Esophagus muscularis mucosa (tissue), 4 donors: ENCODE data around the gene FOXO6. TPM values are rescaled to one million over a fixed set of nuclear protein-coding genes. Genes with fewer than 3 reads are reported as not detected.
A peak's percentile ranks its signal among the peaks of the same experiment; 100 is the strongest.
"Not testable (repeated sequence)": the region's sequence is repeated elsewhere in the genome, so short reads cannot be mapped to it uniquely, and the experiment has no call there.

Experiments used
- DNase-seq: peaks from one replicate; pipeline ENCODE4 v3.0.0-alpha.2; 2017; ENCODE audit errors: extremely low spot score
- H3K27ac ChIP-seq, 4 donors: fragments of 200-600 bp; sonication (generic); replicated peaks in 1 of 4; 1 replicate in 3 of 4; 2 replicates in 1 of 4; pipeline ENCODE4 v1.5.1; 2016 to 2019; ENCODE audit warnings: mild to moderate bottlenecking in 1 of 4
- H3K27me3 ChIP-seq, 4 donors: fragments of 200-600 bp; sonication (generic); one replicate each; pipeline versions ENCODE4 v1.5.1 to v1.6.0; 2016 to 2019
- H3K36me3 ChIP-seq, 4 donors: fragments of 200-600 bp; sonication (generic); one replicate each; pipeline ENCODE4 v1.5.1; 2016 to 2019
- H3K4me1 ChIP-seq, 4 donors: fragments of 200-600 bp; sonication (generic); one replicate each; pipeline ENCODE4 v1.5.1; 2016 to 2019
- H3K4me3 ChIP-seq, 4 donors: fragments of 200-600 bp; sonication (generic); 1 replicate in 2 of 4; 2 replicates in 2 of 4; pipeline ENCODE4 v1.5.1; 2016 to 2019; ENCODE audit warnings: mild to moderate bottlenecking in 4 of 4, moderate library complexity in 1 of 4
- H3K9me3 ChIP-seq, 4 donors: fragments of 200-600 bp; sonication (generic); 1 replicate in 3 of 4; 2 replicates in 1 of 4; pipeline ENCODE4 v1.5.1; 2016 to 2019
- EP300 ChIP-seq: sonication (generic); formaldehyde crosslinking; IDR thresholded peaks from one replicate; pipeline ENCODE4 v1.6.1; 2017; ENCODE audit warnings: antibody characterized with exemption
- POLR2A ChIP-seq: fragments of 450-650 bp; IDR thresholded peaks from one replicate; pipeline ENCODE4 v1.6.1; 2017; ENCODE audit warnings: antibody characterized with exemption, moderate library complexity, mild to moderate bottlenecking, low read depth
- POLR2AphosphoS5 ChIP-seq, 2 donors: sonication (generic); formaldehyde crosslinking; IDR thresholded peaks; one replicate each; pipeline ENCODE4 v1.6.1; 2017; ENCODE audit warnings: antibody characterized with exemption in 2 of 2
- WGBS: methylation state at CpG from one replicate; pipeline ENCODE4 v1.1.5; 2018; 5-methylcytosine and 5-hydroxymethylcytosine counted together
- intact Hi-C: fragments of 100-400 bp; cut with DNase I; formaldehyde crosslinking; loops from one replicate; pipeline ENCODE4 v1.15.1; 2023
- total RNA-seq, 4 donors: library from RNA; depleted of rRNA; stranded (reverse); fragments of >200 nt; gene quantifications; one replicate each; pipeline versions ENCODE4 v1.1.0 to v1.2.1, GENCODE V29; 2016
- TF ChIP-seq, protein P1 (sequence below), 3 experiments: fragments of 200-600 bp in 2 of 3; fragments of 450-650 bp in 1 of 3; sonication (generic) in 2 of 3; IDR thresholded peaks; one replicate each; pipeline ENCODE4 v1.5.1; 2017 to 2019; ENCODE audit warnings: antibody characterized with exemption in 3 of 3, mild to moderate bottlenecking in 2 of 3, moderate library complexity in 1 of 3

FOXO6 gene
- total RNA-seq, 4 donors from 2014 or later: 0.33 to 1.3 (median 0.53) TPM

DNA sequence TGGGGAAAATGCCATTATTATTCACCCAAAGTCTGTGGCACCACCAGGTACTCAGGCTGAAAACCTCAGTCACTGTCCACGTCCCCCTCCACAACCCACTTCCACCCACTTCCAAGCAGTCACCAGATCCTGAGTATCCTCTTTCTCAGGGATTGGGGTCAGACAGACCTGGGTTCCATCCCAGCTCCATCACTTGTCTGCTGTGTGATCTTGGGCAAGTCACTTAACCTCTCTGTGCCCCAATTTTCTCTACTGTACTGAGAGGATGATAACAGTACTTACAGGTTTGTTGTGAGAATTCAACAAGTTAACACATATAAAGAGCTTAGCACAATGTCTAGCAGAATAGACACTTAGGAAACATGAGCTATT is 29.7 kb upstream of the FOXO6 start:
- Histone ChIP-seq H3K27ac (no peak overlapping the region), H3K4me3 (no peak overlapping the region), H3K9me3 (no peaks in the 10 kb centered on the region), H3K4me1 (no peaks in the 10 kb centered on the region), H3K27me3 (no peaks in the 10 kb centered on the region), H3K36me3 (no peaks in the 10 kb centered on the region)
- intact Hi-C loops: no loop called here
- peak; percentile 47 for DNase-seq
- 64% methylated on average over 1 of the region's 1 CpG for WGBS
- TF ChIP-seq, protein P1, sequence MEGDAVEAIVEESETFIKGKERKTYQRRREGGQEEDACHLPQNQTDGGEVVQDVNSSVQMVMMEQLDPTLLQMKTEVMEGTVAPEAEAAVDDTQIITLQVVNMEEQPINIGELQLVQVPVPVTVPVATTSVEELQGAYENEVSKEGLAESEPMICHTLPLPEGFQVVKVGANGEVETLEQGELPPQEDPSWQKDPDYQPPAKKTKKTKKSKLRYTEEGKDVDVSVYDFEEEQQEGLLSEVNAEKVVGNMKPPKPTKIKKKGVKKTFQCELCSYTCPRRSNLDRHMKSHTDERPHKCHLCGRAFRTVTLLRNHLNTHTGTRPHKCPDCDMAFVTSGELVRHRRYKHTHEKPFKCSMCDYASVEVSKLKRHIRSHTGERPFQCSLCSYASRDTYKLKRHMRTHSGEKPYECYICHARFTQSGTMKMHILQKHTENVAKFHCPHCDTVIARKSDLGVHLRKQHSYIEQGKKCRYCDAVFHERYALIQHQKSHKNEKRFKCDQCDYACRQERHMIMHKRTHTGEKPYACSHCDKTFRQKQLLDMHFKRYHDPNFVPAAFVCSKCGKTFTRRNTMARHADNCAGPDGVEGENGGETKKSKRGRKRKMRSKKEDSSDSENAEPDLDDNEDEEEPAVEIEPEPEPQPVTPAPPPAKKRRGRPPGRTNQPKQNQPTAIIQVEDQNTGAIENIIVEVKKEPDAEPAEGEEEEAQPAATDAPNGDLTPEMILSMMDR (IDR thresholded peaks at IDR 0.05): no peak
- no peak for TF ChIP-seq POLR2AphosphoS5 (IDR thresholded peaks at IDR 0.05)
- TF ChIP-seq EP300: no peak
- no peak for TF ChIP-seq POLR2A

DNA sequence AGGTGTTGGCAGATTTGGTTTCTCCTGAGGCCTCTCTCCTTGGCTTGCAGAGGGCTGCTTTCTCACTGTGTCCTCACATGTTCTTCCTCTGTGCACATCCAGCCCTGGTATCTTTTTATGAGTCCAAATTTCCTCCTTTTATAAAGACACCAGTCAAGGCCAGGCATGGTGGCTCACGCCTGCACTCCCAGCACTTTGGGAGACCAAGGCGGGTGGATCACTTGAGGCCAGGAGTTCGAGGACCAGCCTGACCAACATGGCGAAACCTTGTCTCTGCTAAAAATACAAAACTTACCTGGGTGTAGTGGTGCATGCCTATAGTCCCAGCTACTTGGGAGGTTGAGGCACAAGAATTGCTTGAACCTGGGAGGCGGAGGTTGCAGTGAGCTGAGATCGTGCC is 29.1 kb upstream of the FOXO6 start:
- H3K4me3 ChIP-seq, H3K36me3 ChIP-seq, H3K27me3 ChIP-seq, intact Hi-C loops, H3K9me3 ChIP-seq, H3K4me1 ChIP-seq, H3K27ac ChIP-seq: not testable (repeated sequence)
- 97% methylated on average over 6 of the region's 6 CpGs for WGBS
- peak; percentile 21 for DNase-seq

DNA sequence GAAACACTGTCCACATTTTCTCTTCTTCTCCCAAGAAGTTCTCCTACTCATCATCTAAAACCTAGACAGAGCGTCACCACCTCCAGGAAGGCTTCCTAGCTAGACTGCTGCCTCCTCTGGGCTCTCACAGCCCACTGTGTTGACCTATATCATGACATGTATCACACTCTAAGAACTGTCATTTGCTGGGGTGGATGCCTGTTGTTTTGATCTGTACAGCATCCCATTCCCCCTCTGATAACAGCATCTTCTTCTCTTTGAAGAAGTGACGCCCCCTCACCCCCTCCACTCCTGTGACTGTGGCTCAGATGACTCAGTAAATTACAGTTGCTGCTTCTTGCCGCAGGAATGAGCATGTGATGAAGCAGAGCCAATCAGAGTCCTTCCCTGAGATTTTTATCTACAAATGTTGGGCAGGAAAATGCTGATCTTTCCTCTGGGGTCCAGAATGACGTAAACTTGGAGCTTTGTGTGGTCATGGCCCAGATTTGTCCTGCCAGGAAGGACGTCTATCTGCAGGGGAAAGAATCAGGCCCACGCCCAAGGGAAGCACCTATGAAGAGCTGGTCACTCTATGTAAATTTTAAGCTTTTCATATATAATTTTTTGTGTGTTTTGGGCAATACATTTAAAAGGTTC is 28.0 kb upstream of the FOXO6 start:
- H3K36me3 ChIP-seq: no peaks in the 10 kb centered on the region
- WGBS: 73% methylated on average over 6 of the region's 6 CpGs
- H3K27me3 ChIP-seq: no peaks in the 10 kb centered on the region
- DNase-seq: peak; percentile 66
- no peaks in the 10 kb centered on the region for H3K4me1 ChIP-seq
- no peak overlapping the region for H3K4me3 ChIP-seq
- intact Hi-C loops: no loop called here
- TF ChIP-seq, protein P1 (IDR thresholded peaks at IDR 0.05): no peak
- TF ChIP-seq POLR2AphosphoS5 (IDR thresholded peaks at IDR 0.05) (no peak), POLR2A (no peak), EP300 (no peak)
- no peak overlapping the region for H3K27ac ChIP-seq
- no peaks in the 10 kb centered on the region for H3K9me3 ChIP-seq

DNA sequence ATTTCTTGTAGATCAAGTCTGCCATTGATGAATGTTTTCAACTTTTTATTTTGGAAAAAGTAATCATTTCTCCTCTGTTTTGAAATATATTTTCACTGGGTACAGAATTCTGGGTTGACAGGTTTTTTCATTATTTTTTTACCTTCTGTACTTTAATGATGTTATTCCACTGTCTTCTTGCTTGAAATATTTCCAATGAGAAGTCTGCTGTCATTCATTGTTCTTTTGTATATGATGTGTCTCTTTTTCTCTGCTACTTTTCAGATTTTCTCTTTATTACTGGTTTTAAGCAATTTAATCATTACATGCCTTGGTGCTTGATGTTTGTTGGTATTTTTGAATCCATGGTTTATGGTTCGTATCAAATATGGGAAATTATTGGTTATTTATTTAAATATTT is 22.4 kb upstream of the FOXO6 start:
- no peak for DNase-seq
- Histone ChIP-seq H3K36me3 (no peaks in the 10 kb centered on the region), H3K9me3 (peaks cover 0 to 10% (median 4%) of the 10 kb centered on the region in 4 donors), H3K4me1 (peaks cover 0 to 9% (median 8%) of the 10 kb centered on the region in 4 donors), H3K27me3 (no peaks in the 10 kb centered on the region), H3K27ac (no peak overlapping the region), H3K4me3 (no peak overlapping the region)
- intact Hi-C loops: no loop called here
- TF ChIP-seq, protein P1 (IDR thresholded peaks at IDR 0.05): no peak
- TF ChIP-seq EP300: no peak
- no peak for TF ChIP-seq POLR2A
- no peak for TF ChIP-seq POLR2AphosphoS5 (IDR thresholded peaks at IDR 0.05)
- whole genome bisulfite sequencing: 94% methylated on average over 1 of the region's 1 CpG

DNA sequence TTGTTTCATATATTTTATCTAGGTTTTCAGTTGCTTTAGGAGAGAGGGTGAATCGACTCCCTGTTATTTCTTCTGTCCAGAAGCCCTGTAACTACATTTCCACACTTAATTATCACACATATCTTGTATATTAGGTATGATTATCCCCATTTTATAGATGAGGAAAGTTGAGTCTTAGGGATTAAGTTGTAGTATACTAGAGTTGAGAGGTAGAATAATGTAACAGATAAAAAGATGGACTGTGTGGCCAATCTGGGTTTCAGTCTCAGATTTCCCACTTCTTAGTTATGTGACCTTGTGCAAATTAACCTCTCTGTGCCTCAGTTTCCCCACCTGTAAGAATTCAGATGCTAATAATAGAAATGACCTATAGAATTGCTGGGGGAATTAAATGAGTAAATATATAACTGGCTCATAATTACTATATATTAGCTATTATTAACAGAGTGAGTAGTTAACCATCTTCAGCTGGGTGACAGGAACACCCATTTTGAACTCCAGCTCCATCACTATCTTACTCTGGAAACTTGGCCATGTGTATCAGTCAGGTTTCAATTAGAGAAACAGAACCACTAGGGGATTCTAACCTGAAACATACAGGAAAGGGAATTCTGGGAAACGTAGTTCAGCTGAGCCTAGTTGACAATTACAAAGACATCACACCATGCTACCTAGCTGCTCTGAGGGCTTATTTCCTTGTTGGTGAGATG is 20.4 kb upstream of the FOXO6 start:
- 79% methylated on average over 2 of the region's 2 CpGs for WGBS
- Histone ChIP-seq H3K36me3 (no peaks in the 10 kb centered on the region), H3K27ac (no peak overlapping the region), H3K4me3 (no peak overlapping the region), H3K27me3 (no peaks in the 10 kb centered on the region), H3K9me3 (peaks cover 0 to 10% (median 4%) of the 10 kb centered on the region in 4 donors), H3K4me1 (peaks cover 0 to 9% (median 8%) of the 10 kb centered on the region in 4 donors)
- intact Hi-C loops: no loop called here
- no peak for DNase-seq
- TF ChIP-seq EP300 (no peak), POLR2A (no peak), POLR2AphosphoS5 (IDR thresholded peaks at IDR 0.05) (no peak)
- TF ChIP-seq, protein P1 (IDR thresholded peaks at IDR 0.05): no peak
